Measurements from ENCODE around the gene C16orf95.

DNA sequence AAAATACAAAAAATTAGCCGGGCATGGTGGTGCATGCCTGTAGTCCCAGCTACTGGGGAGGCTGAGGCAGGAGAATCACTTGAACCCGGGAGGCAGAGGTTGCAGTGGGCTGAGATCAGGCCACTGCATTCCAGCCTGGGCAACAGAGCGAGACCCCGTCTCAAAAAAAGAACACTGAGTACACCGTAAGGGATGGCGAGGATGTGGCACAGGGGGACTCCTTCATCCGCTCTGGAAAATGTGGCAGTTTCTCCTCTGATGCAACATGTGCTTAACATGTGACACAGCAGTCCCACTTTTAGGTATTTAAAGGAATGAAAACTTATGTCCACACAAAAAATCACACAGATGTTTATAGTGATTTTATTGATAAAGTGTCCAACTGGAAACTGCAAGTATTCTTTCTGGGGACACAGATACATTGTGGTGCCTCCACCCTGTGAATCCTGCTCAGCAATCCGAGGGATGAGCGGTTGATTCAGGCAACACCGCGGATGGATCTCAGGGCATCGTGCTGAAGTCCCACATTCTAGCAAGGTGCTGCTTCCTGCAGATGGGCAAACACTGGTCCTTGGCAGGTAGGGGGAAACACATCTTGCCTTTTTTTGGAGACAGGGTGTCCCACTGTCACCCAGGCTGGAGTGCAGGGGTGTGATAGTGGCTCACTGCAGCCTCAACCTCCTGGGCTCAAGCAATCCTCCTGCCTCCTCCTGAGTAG, 3.5 kb upstream of the C16orf95 start:
- TF ChIP-seq, protein P1, sequence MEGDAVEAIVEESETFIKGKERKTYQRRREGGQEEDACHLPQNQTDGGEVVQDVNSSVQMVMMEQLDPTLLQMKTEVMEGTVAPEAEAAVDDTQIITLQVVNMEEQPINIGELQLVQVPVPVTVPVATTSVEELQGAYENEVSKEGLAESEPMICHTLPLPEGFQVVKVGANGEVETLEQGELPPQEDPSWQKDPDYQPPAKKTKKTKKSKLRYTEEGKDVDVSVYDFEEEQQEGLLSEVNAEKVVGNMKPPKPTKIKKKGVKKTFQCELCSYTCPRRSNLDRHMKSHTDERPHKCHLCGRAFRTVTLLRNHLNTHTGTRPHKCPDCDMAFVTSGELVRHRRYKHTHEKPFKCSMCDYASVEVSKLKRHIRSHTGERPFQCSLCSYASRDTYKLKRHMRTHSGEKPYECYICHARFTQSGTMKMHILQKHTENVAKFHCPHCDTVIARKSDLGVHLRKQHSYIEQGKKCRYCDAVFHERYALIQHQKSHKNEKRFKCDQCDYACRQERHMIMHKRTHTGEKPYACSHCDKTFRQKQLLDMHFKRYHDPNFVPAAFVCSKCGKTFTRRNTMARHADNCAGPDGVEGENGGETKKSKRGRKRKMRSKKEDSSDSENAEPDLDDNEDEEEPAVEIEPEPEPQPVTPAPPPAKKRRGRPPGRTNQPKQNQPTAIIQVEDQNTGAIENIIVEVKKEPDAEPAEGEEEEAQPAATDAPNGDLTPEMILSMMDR (IDR thresholded peaks at IDR 0.05), result no peak
- TF ChIP-seq POLR2A (IDR thresholded peaks at IDR 0.05), result no peak
